OCI-LY3 (cell line): ENCODE data around the gene S100A4.

Experiments
- EZH2phosphoT487 ChIP-seq: fragments of 200-600 bp; shearing (Covaris generic); IDR thresholded peaks from 2 replicates; pipeline ENCODE4 v1.6.1; 2018; ENCODE audit warnings: antibody characterized with exemption, mixed run types, low read depth
- TF ChIP-seq, protein P1 (sequence below): fragments of 200-600, 300-600 bp; sonication (generic); IDR thresholded peaks from 2 replicates; pipeline ENCODE4 v1.5.1; 2014; ENCODE audit warnings: antibody characterized with exemption, low read length, low read depth

DNA sequence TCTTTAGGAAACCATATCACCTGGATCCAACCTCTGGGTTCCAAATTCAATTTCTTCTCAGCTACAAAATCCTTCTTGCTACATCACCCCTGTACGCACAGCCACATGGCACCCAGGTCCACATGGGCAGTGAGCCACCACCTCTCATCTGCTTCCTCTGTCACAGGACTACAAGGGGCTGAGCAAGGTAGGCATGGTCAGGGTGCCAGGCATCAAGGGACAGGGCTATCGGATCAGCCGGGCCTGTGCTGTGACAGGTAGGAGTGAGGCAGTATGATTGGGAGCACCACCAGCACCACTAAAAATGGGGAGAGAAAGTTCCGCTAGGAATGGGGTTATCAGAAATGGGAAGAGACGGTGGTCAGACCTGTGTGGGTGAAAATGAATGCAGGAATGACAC is 39.2 kb downstream of the S100A4 start:
- TF ChIP-seq, protein P1, sequence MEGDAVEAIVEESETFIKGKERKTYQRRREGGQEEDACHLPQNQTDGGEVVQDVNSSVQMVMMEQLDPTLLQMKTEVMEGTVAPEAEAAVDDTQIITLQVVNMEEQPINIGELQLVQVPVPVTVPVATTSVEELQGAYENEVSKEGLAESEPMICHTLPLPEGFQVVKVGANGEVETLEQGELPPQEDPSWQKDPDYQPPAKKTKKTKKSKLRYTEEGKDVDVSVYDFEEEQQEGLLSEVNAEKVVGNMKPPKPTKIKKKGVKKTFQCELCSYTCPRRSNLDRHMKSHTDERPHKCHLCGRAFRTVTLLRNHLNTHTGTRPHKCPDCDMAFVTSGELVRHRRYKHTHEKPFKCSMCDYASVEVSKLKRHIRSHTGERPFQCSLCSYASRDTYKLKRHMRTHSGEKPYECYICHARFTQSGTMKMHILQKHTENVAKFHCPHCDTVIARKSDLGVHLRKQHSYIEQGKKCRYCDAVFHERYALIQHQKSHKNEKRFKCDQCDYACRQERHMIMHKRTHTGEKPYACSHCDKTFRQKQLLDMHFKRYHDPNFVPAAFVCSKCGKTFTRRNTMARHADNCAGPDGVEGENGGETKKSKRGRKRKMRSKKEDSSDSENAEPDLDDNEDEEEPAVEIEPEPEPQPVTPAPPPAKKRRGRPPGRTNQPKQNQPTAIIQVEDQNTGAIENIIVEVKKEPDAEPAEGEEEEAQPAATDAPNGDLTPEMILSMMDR, result no peak
- no peak for TF ChIP-seq EZH2phosphoT487
